ENCODE data around the gene FDX2. TPM values are rescaled to one million over a fixed set of nuclear protein-coding genes. Genes with fewer than 3 reads are reported as not detected.

FDX2 gene
- total RNA-seq, 1 experiment from 2014 or later, result 30.3 TPM

DNA sequence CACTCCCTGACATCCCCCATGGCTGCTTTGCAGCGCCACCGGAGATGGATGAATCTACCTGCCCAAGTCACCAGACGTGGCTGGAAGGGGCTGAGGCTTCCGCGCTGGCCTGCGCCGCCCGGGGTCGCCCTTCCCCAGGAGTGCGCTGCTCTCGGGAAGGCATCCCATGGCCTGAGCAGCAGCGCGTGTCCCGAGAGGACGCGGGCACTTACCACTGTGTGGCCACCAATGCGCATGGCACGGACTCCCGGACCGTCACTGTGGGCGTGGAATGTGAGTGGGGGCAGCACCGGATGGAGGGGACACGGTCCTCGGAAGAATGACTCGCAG is 21.5 kb downstream of the FDX2 start:
- Histone ChIP-seq H3K4me1 (peaks cover 7% of the 10 kb centered on the region; the same call in 1 of the 2 replicates), H3K27me3 (replicated peaks; ENCODE audit: control insufficient read depth, insufficient read depth, low read length) (no peaks in the 10 kb centered on the region), H3K36me3 (ENCODE audit: control insufficient read depth, insufficient read depth, low read length) (no peaks in the 10 kb centered on the region; the same call in 1 of the 2 replicates), H3K4me3 (ENCODE audit: low read depth, low read length) (no peak overlapping the region), H3K9me3 (no peaks in the 10 kb centered on the region)
- no peak overlapping the region for H3K27ac Mint-ChIP-seq (ENCODE audit: unreplicated experiment)
- no TSS peak for BruUV-seq (replicated peaks)
- CTCF ChIA-PET, result no interaction called here
- no peak overlapping the region for H3K4me3 Mint-ChIP-seq (ENCODE audit: unreplicated experiment)
- TF ChIP-seq, protein P1, sequence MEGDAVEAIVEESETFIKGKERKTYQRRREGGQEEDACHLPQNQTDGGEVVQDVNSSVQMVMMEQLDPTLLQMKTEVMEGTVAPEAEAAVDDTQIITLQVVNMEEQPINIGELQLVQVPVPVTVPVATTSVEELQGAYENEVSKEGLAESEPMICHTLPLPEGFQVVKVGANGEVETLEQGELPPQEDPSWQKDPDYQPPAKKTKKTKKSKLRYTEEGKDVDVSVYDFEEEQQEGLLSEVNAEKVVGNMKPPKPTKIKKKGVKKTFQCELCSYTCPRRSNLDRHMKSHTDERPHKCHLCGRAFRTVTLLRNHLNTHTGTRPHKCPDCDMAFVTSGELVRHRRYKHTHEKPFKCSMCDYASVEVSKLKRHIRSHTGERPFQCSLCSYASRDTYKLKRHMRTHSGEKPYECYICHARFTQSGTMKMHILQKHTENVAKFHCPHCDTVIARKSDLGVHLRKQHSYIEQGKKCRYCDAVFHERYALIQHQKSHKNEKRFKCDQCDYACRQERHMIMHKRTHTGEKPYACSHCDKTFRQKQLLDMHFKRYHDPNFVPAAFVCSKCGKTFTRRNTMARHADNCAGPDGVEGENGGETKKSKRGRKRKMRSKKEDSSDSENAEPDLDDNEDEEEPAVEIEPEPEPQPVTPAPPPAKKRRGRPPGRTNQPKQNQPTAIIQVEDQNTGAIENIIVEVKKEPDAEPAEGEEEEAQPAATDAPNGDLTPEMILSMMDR (IDR thresholded peaks at IDR 0.05; ENCODE audit: insufficient read depth in 1 of 2, low read depth in 1 of 2, low read length in 1 of 2, severe bottlenecking in 1 of 2, unreplicated experiment in 1 of 2), result no peak
- peaks cover 9% of the 10 kb centered on the region for H3K4me1 Mint-ChIP-seq (ENCODE audit: low read depth, unreplicated experiment)
- no peaks in the 10 kb centered on the region for H3K9me3 Mint-ChIP-seq (ENCODE audit: unreplicated experiment)
- POLR2A ChIA-PET, result no interaction called here
- intact Hi-C loops (cut with micrococcal nuclease; ENCODE audit: unreplicated experiment), result no loop called here
- peaks cover 7% of the 10 kb centered on the region for H3K36me3 Mint-ChIP-seq (ENCODE audit: insufficient read depth, unreplicated experiment)
- H3K27me3 Mint-ChIP-seq (ENCODE audit: insufficient read depth, unreplicated experiment), result peaks cover 7% of the 10 kb centered on the region
- no peak for DNase-seq

DNA sequence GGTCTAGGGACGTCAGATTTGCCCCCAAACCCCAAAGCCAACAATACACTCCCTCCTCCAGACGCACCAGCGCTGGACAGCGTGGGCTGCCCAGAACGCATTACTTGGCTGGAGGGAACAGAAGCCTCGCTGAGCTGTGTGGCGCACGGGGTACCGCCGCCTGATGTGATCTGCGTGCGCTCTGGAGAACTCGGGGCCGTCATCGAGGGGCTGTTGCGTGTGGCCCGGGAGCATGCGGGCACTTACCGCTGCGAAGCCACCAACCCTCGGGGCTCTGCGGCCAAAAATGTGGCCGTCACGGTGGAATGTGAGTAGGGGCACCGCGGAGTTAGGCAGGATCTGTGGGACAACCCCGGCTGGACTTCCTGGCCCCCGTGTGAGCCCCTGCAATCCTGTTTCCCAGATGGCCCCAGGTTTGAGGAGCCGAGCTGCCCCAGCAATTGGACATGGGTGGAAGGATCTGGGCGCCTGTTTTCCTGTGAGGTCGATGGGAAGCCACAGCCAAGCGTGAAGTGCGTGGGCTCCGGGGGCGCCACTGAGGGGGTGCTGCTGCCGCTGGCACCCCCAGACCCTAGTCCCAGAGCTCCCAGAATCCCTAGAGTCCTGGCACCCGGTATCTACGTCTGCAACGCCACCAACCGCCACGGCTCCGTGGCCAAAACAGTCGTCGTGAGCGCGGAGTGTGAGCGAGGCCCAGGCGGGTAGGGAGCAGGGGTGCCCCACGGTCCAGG is 22.0 kb downstream of the FDX2 start:
- Mint-ChIP-seq H3K9me3 (ENCODE audit: unreplicated experiment) (no peaks in the 10 kb centered on the region), H3K27me3 (ENCODE audit: insufficient read depth, unreplicated experiment) (peaks cover 7% of the 10 kb centered on the region), H3K27ac (ENCODE audit: unreplicated experiment) (no peak overlapping the region), H3K4me3 (ENCODE audit: unreplicated experiment) (no peak overlapping the region), H3K4me1 (ENCODE audit: low read depth, unreplicated experiment) (peaks cover 11% of the 10 kb centered on the region), H3K36me3 (ENCODE audit: insufficient read depth, unreplicated experiment) (peaks cover 9% of the 10 kb centered on the region)
- CTCF ChIA-PET, result interaction anchor here (0.6 kb wide), 1 partner anchor 408 kb away, joined by 3 read pairs; no protein-coding TSS in a partner anchor
- TF ChIP-seq, protein P1 (IDR thresholded peaks at IDR 0.05; ENCODE audit: insufficient read depth in 1 of 2, low read depth in 1 of 2, low read length in 1 of 2, severe bottlenecking in 1 of 2, unreplicated experiment in 1 of 2), result no peak
- POLR2A ChIA-PET, result no interaction called here
- DNase-seq, result no peak
- no peaks in the 10 kb centered on the region for H3K9me3 ChIP-seq
- no peaks in the 10 kb centered on the region for H3K27me3 ChIP-seq (replicated peaks; ENCODE audit: control insufficient read depth, insufficient read depth, low read length)
- intact Hi-C loops (cut with micrococcal nuclease; ENCODE audit: unreplicated experiment), result no loop called here
- H3K4me1 ChIP-seq, result peaks cover 7% of the 10 kb centered on the region; the same call in 1 of the 2 replicates
- H3K4me3 ChIP-seq (ENCODE audit: low read depth, low read length), result no peak overlapping the region
- H3K36me3 ChIP-seq (ENCODE audit: control insufficient read depth, insufficient read depth, low read length), result no peaks in the 10 kb centered on the region; the same call in 1 of the 2 replicates
- BruUV-seq (replicated peaks), result no TSS peak

DNA sequence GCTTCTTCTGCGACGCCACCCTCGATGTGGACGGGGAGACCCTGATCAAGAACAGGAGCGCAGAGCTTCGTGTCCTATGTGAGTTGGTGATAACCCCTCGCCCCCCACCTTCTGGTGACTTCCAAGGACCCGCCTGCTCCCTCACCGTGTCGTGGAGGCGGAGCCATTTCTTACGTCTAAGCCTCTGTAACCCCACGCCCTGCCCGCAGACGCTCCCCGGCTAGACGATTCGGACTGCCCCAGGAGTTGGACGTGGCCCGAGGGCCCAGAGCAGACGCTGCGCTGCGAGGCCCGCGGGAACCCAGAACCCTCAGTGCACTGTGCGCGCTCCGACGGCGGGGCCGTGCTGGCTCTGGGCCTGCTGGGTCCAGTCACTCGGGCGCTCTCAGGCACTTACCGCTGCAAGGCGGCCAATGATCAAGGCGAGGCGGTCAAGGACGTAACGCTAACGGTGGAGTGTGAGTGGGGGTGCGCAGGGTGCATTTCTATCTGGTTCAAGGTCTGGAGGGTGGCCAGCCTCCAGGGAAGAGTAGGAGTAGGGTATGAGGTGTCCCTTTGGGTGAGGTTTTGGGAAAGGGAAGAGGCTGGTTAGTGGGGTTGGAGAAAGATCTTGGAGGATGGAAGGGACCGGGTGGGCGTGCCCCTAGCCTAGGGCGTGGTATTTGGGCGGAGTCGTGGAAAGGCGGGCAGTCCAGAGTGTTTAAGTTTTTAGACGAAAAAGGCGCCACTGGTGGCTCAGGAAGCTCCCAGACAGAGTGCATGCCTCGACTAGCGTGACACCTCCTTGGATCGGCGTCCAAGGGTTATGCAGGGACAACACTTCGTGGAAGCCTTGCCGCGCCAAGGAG is 22.8 kb downstream of the FDX2 start:
- H3K27me3 Mint-ChIP-seq (ENCODE audit: insufficient read depth, unreplicated experiment), result peaks cover 7% of the 10 kb centered on the region
- H3K4me3 Mint-ChIP-seq (ENCODE audit: unreplicated experiment), result peak overlapping the region; percentile 87
- peaks cover 14% of the 10 kb centered on the region for H3K36me3 Mint-ChIP-seq (ENCODE audit: insufficient read depth, unreplicated experiment)
- H3K27ac Mint-ChIP-seq (ENCODE audit: unreplicated experiment), result no peak overlapping the region
- BruUV-seq (replicated peaks), result no TSS peak
- ChIA-PET CTCF (interaction anchor here (0.6 kb wide), 1 partner anchor 407 kb away, joined by 3 read pairs; no protein-coding TSS in a partner anchor), POLR2A (no interaction called here)
- intact Hi-C loops (cut with micrococcal nuclease; ENCODE audit: unreplicated experiment), result no loop called here
- no peaks in the 10 kb centered on the region for H3K27me3 ChIP-seq (replicated peaks; ENCODE audit: control insufficient read depth, insufficient read depth, low read length)
- no peaks in the 10 kb centered on the region for H3K9me3 Mint-ChIP-seq (ENCODE audit: unreplicated experiment)
- no peaks in the 10 kb centered on the region for H3K9me3 ChIP-seq
- H3K4me1 Mint-ChIP-seq (ENCODE audit: low read depth, unreplicated experiment), result peaks cover 15% of the 10 kb centered on the region
- peak overlapping the region; percentile 48 for H3K4me3 ChIP-seq (ENCODE audit: low read depth, low read length)
- TF ChIP-seq, protein P1 (IDR thresholded peaks at IDR 0.05; ENCODE audit: insufficient read depth in 1 of 2, low read depth in 1 of 2, low read length in 1 of 2, severe bottlenecking in 1 of 2, unreplicated experiment in 1 of 2), result no peak
- H3K4me1 ChIP-seq, result peaks cover 12% of the 10 kb centered on the region
- H3K36me3 ChIP-seq (ENCODE audit: control insufficient read depth, insufficient read depth, low read length), result no peaks in the 10 kb centered on the region; the same call in 1 of the 2 replicates
- DNase-seq, result no peak

All from Caco-2 (cell line).